Thoracic aorta (tissue), 2 donors: ENCODE data around the gene PTCD2. TPM values are rescaled to one million over a fixed set of nuclear protein-coding genes. Genes with fewer than 3 reads are reported as not detected.

ENCODE experiments used
- ATAC-seq: fragments of 150-250 bp; one replicate; pipeline ENCODE4 v1.8.0; 2017; ENCODE audit warnings: low read depth; ENCODE audit not compliant: insufficient number of reproducible peaks, low FRiP score
- DNase-seq: peaks from one replicate; pipeline ENCODE4 v3.0.0-alpha.2; 2020; ENCODE audit warnings: low spot score
- H3K27ac ChIP-seq, 2 donors: fragments of 200-600 bp; sonication (generic); 1 replicate in 1 of 2; 2 replicates in 1 of 2; pipeline ENCODE4 v1.5.1; 2016; ENCODE audit warnings: mild to moderate bottlenecking in 2 of 2, moderate library complexity in 2 of 2
- H3K27me3 ChIP-seq: fragments of 200-600 bp; sonication (generic); replicated peaks from 2 replicates; pipeline ENCODE4 v1.6.0; 2016; ENCODE audit warnings: mild to moderate bottlenecking; ENCODE audit not compliant: insufficient read depth
- H3K36me3 ChIP-seq: fragments of 200-600 bp; sonication (generic); one replicate; pipeline ENCODE4 v1.5.1; 2016
- H3K4me1 ChIP-seq, 2 donors: fragments of 200-600 bp; sonication (generic); 1 replicate in 1 of 2; 2 replicates in 1 of 2; pipeline versions ENCODE4 v1.5.1 to v1.6.0; 2016; ENCODE audit warnings: low read depth in 2 of 2, mild to moderate bottlenecking in 1 of 2; ENCODE audit not compliant: control insufficient read depth in 1 of 2
- H3K4me3 ChIP-seq: fragments of 200-600 bp; sonication (generic); 2 replicates; pipeline ENCODE4 v1.5.1; 2016; ENCODE audit warnings: mild to moderate bottlenecking
- H3K9me3 ChIP-seq: fragments of 200-600 bp; sonication (generic); 2 replicates; pipeline ENCODE4 v1.5.1; 2016
- CTCF ChIP-seq: fragments of 200-600 bp; sonication (generic); IDR thresholded peaks from one replicate; pipeline ENCODE4 v1.5.1; 2019; ENCODE audit warnings: antibody characterized with exemption
- total RNA-seq, 2 donors: library from RNA; depleted of rRNA; stranded (reverse); fragments of >200 nt; gene quantifications; one replicate each; pipeline versions ENCODE4 v1.1.0 to v1.2.3, GENCODE V29; 2016

The PTCD2 gene
- total RNA-seq, 2 donors from 2014 or later, result 2.8 to 5.3 TPM

GRCh38 chr5:72408127-72408526, 88.0 kb downstream of the PTCD2 start:
- H3K4me1 ChIP-seq, result peaks cover 8 to 28% of the 10 kb centered on the region in 2 donors
- no peaks in the 10 kb centered on the region for H3K27me3 ChIP-seq
- ATAC-seq, result no peak
- H3K27ac ChIP-seq, result no peak overlapping the region
- TF ChIP-seq CTCF, result no peak
- H3K36me3 ChIP-seq, result no peaks in the 10 kb centered on the region
- no peak overlapping the region for H3K4me3 ChIP-seq
- H3K9me3 ChIP-seq, result no peaks in the 10 kb centered on the region
- no peak for DNase-seq

- DNase-seq, result no peak
- no peak for TF ChIP-seq CTCF
- no peaks in the 10 kb centered on the region for H3K9me3 ChIP-seq
- H3K36me3 ChIP-seq, result no peaks in the 10 kb centered on the region
- H3K4me3 ChIP-seq, result no peak overlapping the region
- peaks cover 5 to 23% of the 10 kb centered on the region in 2 donors for H3K4me1 ChIP-seq
- H3K27ac ChIP-seq, result no peak overlapping the region
- no peak for ATAC-seq
- H3K27me3 ChIP-seq, result no peaks in the 10 kb centered on the region
These were observed 88.4 kb downstream of the PTCD2 start for GRCh38 chr5:72408603-72409002.

GRCh38 chr5:72410688-72411295, 90.6 kb downstream of the PTCD2 start:
- no peaks in the 10 kb centered on the region for H3K36me3 ChIP-seq
- H3K4me1 ChIP-seq, result peaks cover 11 to 17% of the 10 kb centered on the region in 2 donors
- ATAC-seq, result no peak
- no peaks in the 10 kb centered on the region for H3K27me3 ChIP-seq
- no peak for TF ChIP-seq CTCF
- H3K4me3 ChIP-seq, result no peak overlapping the region
- no peak for DNase-seq
- H3K27ac ChIP-seq, result no peak overlapping the region
- no peaks in the 10 kb centered on the region for H3K9me3 ChIP-seq

- no peak for ATAC-seq
- TF ChIP-seq CTCF, result no peak
- Histone ChIP-seq H3K4me1 (peaks cover 11 to 17% of the 10 kb centered on the region in 2 donors), H3K27ac (peak overlapping the region in 1 of 2 donors; percentile 9), H3K27me3 (no peaks in the 10 kb centered on the region), H3K36me3 (no peaks in the 10 kb centered on the region), H3K4me3 (no peak overlapping the region), H3K9me3 (no peaks in the 10 kb centered on the region)
- no peak for DNase-seq
These were observed 92.3 kb downstream of the PTCD2 start for GRCh38 chr5:72412283-72413055.

GRCh38 chr5:72415616-72416325, 95.6 kb downstream of the PTCD2 start:
- DNase-seq (no peak), ATAC-seq (no peak)
- Histone ChIP-seq H3K9me3 (no peaks in the 10 kb centered on the region), H3K4me1 (peaks cover 11 to 13% of the 10 kb centered on the region in 2 donors), H3K27ac (no peak overlapping the region), H3K36me3 (no peaks in the 10 kb centered on the region), H3K4me3 (no peak overlapping the region), H3K27me3 (no peaks in the 10 kb centered on the region)
- no peak for TF ChIP-seq CTCF
